Renal cortex interstitium (tissue), 11 donors: ENCODE measurements around the gene CH25H. TPM values are rescaled to one million over a fixed set of nuclear protein-coding genes. Genes with fewer than 3 reads are reported as not detected.
A peak's percentile ranks its signal among the peaks of the same experiment; 100 is the strongest.

Source experiments
- DNase-seq, 11 donors: peaks; one replicate each; pipeline ENCODE4 v3.0.0-alpha.2; 2013; ENCODE audit warnings: low read depth in 9 of 11, low spot score in 4 of 11; ENCODE audit errors: extremely low read depth in 1 of 11
- polyA plus RNA-seq, 3 donors: library from polyadenylated mRNA; unstranded; fragments of 120-200 nt; gene quantifications; one replicate each; pipeline ENCODE4 v1.2.1, GENCODE V29; 2013; ENCODE audit not compliant: insufficient read length in 3 of 3

Gene CH25H
- polyA plus RNA-seq, 3 donors, result 0.20 to 0.23 (median 0.22) TPM

- no peak for DNase-seq
Measured at GRCh38 chr10:89236226-89236797, 29.2 kb upstream of the CH25H start.

- DNase-seq, result no peak
Measured at GRCh38 chr10:89235073-89235798, 28.1 kb upstream of the CH25H start.

DNA sequence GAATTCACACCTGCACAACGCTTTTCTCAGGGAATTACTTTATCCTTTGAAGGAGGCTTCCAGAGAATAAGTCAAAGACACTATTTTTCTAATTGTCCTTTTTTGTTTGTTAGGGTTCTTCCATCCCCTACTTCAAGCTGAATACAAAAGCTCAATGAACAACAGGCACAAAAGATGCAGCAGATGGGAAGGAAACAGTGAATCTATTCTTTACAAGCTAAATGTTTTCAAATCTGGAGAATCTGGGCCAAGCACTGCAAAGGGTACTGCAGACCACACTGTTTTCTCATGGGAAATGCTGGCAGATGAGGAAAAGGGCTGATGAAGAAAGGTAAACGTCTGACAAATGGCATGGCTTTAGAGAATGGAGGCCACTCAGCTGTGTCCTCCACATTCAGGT is 25.9 kb upstream of the CH25H start:
- no peak for DNase-seq

DNA sequence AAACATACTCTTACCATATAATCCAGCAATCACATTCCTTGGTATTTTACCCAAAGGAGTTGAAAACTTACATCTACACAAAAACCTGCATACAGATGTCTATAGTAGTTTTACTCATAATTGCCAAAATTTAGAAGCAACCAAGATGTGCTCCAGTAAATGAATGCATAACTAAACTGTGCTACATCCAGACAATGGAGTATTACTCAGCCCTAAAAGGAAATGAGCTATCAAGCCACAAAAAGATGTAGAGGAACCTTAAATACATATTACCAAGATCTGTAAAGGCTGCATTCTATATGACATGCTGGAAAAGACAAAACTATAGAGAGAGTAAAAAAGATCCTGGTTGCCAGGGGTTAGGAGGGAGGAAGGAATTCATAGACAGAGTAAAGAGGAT is 21.8 kb upstream of the CH25H start:
- DNase-seq, result no peak

- no peak for DNase-seq
Measured at GRCh38 chr10:89228146-89228545, 21.0 kb upstream of the CH25H start.

GRCh38 chr10:89226891-89227290 is 19.8 kb upstream of the CH25H start:
- DNase-seq, result no peak

DNA sequence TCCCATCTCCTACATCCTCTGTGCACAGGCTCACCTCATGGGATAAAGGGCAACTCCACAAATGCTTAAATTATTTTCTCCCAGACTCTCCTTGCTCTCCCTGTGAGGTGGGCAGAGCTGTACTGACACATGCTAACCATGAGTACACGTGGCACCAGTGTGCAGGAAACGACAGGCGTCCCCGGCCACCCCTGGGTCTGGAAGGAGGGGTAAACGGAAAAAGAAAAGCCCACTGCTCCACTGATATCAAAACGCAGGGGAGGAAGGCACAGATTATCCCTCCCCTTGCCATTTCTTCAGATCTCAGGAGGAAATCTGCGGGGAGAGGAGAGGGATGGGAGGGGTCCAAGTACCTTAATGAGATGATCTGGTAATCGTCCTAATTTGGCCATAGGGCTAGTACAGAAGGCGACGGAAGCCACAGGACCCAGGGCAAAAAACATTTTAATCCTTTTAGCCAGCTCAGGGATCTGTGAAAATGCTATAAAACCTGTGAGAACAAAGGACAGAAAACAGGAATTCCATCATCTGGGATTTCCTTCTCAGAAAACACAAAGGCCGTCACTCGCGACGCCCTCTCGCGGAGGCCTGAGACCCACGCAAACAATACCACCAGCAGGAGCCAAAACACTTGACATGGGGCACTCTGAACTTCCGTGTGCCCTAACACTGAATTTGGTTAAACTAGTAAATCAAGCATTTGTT is 17.8 kb upstream of the CH25H start:
- DNase-seq, result no peak

DNA sequence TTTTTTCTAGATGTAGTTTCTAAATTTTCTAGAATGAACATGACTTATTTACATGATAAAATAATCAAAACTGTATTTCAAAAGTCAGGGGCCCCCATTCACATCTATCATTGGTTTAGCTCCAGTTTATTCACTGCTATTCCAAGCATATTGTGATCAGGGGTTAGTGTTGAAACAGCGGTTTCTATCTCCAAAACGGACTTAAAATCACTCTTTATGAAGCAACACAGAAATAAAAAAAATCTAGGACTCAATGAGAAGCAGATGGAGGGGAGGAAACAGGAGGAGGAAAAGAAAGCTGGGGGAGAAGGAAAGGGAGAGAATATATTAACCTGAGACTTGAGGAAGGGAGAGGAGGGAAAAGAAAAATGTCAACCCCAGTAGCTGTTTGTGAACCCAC is 14.8 kb upstream of the CH25H start:
- no peak for DNase-seq

DNA sequence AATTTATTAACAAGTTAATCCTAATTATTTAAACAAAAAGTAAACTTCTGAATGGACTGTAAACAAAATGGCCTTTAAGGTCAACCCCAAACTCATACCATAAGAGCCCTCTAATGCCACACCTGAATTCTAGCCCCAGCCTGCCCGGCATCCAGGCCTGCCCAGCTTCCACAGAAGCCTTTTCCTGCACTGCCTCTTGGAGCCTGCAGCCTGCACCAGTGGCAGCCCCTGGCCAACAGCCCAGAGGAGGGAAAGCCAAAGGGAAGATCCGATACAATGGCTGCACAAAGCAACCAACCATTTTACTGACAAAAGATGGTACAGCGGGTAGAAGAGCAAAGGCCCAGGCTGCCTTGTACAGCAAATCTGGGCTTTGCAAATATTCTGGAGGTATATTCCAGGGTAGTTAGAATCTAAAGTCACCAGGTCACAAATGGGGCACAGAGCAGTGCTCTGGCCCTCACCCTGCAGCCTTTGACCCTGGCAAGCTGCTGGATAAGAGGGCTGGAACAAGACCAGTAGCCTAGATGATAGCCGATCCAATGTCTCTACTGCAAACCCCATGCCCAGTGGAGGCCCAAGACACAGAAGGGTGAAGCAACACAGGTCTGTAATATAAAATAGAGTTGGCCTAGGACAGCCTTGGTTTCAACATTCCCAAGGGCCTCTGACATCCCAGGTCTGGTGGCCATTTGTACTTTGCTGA is 12.5 kb upstream of the CH25H start:
- DNase-seq, result no peak

DNA sequence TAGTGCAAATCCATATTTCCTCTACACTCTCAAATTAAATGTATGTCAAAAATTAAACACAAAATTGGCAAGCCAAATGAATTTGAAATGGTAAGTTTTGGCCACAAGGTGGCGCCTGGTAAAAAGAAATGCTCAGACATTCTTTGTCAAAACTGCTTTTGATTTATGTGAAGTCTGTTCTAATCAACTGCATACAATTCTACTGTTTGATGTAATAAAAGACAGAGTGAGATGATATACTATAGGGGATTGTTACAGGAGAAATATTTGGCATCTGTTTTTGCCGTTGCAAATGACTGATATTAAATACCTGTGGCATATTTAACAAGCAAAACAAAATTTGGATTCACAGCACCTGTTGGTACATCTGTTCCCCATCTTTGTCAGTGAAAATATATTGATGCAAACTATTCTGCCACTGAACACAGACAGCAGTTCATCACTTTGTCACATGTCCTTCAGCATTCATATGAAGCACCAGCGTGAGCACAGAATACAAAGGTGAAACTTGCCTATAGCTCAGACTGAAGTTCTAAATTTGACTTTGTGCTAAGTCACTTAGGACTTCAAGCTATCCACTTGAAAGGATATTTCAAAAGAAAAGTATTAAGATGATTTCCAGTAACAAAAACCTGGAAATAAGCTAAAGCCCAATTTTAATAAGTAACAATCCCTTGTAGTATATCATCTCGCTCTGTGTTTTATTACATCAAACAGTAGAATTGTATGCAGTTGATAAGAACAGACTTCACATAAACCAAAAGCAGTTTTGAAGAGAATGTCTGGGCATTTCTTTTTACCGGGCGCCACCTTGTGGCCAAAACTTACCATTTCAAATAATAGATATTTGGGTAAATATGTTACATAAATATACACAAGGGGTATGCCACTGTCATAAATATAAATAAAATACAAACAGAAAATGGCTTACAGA is 10.2 kb upstream of the CH25H start:
- peak in 7 of 11 donors; percentile 28 to 56 (median 37) for DNase-seq

DNA sequence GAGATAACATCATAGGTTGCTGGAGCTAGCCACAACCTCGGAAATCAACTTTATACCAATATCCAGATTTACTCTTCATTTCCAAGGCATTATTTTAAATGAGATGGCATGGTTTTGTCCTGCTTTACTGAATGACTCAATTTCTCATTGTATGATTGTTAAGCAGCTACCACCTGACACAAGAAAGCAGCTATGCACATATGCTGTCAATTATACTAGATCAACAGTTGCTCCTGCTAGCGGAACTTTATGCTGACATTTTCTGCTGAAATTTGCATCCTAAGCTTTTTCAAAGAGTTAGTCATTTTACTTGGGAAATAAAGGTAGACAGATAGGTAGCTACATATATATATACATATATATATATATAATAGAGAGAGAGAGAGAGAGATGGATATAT is 8.9 kb upstream of the CH25H start:
- DNase-seq, result no peak

- DNase-seq, result no peak
Measured at GRCh38 chr10:89215511-89215910, 8.4 kb upstream of the CH25H start.

GRCh38 chr10:89214566-89215165 is 7.5 kb upstream of the CH25H start:
- no peak for DNase-seq

GRCh38 chr10:89213191-89213808 is 6.2 kb upstream of the CH25H start:
- peak in 5 of 11 donors; percentile 29 to 40 (median 36) for DNase-seq

DNA sequence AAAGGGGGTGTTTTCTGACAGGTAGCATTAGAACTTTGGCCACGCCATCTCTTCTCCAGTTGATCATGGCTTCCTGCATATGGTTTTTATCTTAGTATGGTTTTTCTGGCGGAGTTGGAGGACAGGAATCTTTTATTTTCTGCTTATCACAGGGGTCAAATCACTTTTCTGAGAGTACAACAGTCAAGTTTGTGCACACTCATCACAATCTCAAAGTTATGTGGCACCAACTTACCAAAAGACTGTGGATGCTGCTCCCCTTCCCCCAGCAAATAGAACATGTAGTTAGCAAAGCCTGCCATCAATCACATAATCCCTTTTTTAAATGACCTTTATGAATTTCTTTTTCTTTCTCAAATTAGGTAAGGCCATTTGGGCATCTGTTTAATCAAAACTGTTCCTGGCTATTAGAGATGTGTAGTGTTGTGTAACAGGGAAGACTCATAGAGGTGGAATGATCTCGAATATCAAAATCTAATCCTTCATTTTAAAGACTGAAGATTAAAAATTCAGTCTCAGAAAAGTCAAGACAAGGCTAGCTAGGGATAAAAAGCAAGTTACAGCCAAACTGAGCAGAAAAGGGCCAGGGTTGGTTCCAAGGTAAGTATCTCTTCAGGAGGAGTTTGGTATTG is 3.8 kb upstream of the CH25H start:
- no peak for DNase-seq

DNA sequence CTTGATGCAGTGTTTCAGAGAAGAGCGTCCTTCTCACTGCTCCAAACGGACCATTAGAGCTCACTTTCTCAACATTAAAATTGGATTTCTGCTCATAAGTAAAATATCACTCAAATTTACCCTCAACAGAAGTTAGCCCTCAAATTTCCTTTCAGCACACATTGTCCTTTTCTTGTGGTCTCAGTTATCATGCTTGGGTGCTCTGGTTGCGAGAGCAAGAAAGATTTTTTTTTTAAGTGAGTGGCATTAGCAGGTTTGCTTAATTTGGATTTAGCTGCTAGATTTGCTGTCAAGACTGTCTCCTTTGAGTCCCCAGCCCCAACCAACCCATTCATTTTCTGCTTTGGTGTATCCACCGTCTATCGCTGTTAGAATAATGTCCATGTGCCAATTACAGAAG is 2.6 kb upstream of the CH25H start:
- DNase-seq, result no peak

DNA sequence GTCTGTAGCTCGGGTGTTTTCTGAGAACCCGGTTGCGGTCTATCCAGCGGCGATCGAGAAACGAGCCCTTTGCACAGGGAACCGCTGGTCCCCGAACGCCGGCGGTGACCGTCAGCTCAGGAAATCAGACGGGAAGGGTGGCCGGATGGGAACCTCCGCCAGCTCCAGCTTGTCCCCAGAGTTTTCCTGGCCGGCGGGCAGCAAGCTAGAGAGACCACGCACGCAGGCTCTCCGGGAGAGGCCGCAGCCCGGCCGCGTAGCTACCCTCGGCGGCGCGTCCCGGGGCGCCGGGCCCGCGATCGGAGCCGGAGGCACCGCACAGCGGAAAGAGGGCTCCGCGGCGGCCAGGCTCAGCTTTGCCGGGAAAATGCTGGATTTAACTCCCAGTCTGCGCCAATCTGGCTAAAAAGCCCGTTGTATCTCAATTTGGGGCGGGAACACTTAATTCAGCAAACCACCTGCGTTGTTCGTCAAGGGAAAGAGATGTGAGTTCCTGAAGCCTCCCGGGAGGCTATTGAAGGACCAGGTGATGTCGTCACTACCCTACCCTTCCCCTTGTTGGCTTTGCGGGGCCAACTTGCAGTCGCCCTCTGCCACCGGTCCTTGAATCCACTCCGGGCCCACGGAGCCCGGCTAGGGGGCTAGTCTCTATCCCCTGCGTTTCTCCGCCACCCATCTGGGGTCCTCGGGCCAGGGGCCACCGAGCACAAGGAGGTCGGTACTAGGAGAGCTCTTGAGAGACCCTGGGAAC is 859 bp upstream of the CH25H start:
- peak in 6 of 11 donors; percentile 21 to 36 (median 28) for DNase-seq
